HG03442 (cell line): Measurements from ENCODE around the gene HYI.

Source experiments
- ATAC-seq: cut with Tn5 transposase; IDR thresholded peaks from one replicate; pipeline ENCODE4 v1.9.1; 2021; ENCODE audit warnings: mild to moderate bottlenecking, moderate library complexity; ENCODE audit not compliant: unreplicated experiment

HYI gene

GRCh38 chr1:43445606-43446387 lies 7.9 kb downstream of the HYI start:
- ATAC-seq: no peak

GRCh38 chr1:43444836-43445235 lies 8.9 kb downstream of the HYI start:
- no peak for ATAC-seq

GRCh38 chr1:43444151-43444828 lies 9.4 kb downstream of the HYI start:
- no peak for ATAC-seq

- no peak for ATAC-seq
These were observed 10.4 kb downstream of the HYI start for GRCh38 chr1:43443197-43443946.

GRCh38 chr1:43442756-43443155 lies 11.0 kb downstream of the HYI start:
- no peak for ATAC-seq

GRCh38 chr1:43441894-43442637 lies 11.7 kb downstream of the HYI start:
- no peak for ATAC-seq

- ATAC-seq: no peak
These were observed 12.4 kb downstream of the HYI start for GRCh38 chr1:43441166-43441893.

GRCh38 chr1:43440358-43440757 lies 13.4 kb downstream of the HYI start:
- no peak for ATAC-seq

GRCh38 chr1:43439781-43440180 lies 13.9 kb downstream of the HYI start:
- no peak for ATAC-seq

- ATAC-seq: no peak
These were observed 14.7 kb downstream of the HYI start for GRCh38 chr1:43438953-43439581.

GRCh38 chr1:43438576-43438952 lies 15.2 kb downstream of the HYI start:
- ATAC-seq: no peak

GRCh38 chr1:43438006-43438405 lies 15.7 kb downstream of the HYI start:
- no peak for ATAC-seq

- ATAC-seq: no peak
These were observed 16.4 kb downstream of the HYI start for GRCh38 chr1:43437031-43437973.

GRCh38 chr1:43436371-43436770 lies 17.4 kb downstream of the HYI start:
- ATAC-seq: no peak

GRCh38 chr1:43435146-43436145 lies 18.3 kb downstream of the HYI start:
- no peak for ATAC-seq

GRCh38 chr1:43434256-43434655 lies 19.5 kb downstream of the HYI start:
- no peak for ATAC-seq

GRCh38 chr1:43432907-43433306 lies 20.8 kb downstream of the HYI start:
- ATAC-seq: no peak
